NCI-H1436 (cell line): ENCODE results near the gene MAGOH.

Experiments
- DNase-seq: peaks from one replicate; lab custom pipeline; 2025; lab: John Stamatoyannopoulos, UW

Gene MAGOH

DNA sequence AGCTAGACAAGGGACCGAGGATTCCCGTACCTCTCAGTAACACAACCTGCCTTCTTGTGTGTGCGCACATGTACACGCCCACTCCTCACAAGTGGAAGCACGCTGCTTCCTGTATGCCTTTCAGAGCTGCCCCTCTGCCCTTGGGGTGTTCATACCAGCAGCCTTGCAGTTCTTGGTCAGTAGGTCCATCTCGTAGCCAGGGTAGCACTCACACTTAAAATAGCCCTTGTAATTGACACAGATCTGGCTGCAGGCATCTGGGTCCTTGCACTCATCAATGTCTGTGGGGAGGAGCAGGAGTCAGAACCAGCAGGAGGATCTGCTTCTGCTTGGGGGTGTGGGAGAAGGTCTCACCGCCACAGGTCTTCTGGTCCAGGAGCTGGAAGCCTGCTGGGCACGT, 32.6 kb upstream of the MAGOH start:
- DNase-seq: no peak

DNA sequence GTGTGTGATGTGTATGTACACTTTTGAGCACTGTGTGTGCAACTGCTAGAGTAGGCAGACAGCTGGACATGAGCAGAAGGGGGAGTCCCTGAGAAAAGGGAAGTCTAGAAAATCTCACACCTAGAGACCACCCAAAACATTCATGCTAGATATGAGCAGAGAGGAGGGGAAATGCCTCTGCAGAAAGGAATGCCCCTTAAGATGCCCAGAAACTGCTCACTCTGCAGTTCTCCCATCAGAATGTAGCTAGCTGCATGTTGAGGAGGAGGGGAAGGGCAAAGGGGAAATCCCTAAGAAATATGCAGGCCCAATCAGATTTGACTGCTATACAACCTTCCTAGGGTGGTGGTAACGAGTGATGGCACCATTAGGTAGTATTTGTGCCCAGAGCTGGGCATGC, 31.8 kb upstream of the MAGOH start:
- no peak for DNase-seq

DNA sequence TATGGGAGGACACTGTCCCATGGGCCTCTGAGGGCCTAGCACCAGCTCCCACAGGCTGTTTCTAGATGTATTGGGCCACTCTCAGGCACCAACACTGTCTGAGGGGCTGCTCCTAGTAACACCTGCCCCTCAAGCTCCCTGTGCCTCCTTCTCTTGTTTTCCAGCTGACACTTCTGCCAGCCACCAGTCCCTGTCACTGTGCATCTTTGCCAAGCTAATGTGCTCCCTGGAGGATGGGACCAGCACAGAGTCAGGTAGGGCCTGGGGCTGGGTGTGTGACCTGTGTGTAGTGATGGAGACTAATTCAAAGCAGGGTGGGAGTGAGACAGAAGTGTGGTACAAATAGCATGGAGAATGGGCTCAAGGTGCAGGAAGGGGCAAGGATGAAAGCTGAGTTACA, 29.4 kb upstream of the MAGOH start:
- DNase-seq: no peak

DNA sequence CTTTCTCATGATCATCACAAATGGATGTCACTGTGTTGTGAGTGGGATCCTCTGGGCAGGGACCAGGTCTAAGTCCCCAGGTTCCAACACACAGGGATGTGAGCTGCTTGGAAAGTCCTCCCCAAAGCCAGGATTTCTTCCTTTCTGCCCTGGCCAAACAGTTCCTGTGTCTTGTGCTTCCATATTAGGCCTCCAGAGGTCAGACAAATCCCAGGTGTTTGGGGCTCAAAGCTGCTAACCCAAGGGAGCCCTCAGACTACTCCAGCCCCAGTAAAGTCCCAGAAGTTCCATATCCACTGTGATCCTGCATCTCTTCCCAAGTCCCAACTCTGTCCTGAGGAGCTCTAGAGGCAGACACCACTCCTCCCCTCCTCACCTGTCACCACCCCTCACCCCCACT, 27.7 kb upstream of the MAGOH start:
- DNase-seq: no peak

DNA sequence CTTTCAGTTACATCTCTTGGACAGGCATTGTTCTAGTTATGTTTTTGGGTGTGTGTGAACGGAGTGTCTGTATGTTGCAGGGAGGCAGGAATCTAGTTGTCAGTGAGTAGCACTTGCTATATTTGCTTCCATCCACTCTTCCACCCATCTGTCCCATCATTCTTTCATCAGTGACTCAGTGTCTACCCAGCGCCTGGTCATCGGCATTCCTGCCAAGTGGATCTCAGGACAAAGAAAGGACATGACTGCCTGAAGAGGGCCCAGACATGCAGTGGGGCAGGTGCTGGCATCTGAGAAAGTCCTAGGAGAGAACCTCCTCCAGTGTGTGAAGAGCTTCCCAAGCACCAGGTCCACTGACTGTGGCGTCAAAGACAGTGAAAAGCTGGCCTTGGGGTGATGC, 27.3 kb upstream of the MAGOH start:
- DNase-seq: no peak

DNA sequence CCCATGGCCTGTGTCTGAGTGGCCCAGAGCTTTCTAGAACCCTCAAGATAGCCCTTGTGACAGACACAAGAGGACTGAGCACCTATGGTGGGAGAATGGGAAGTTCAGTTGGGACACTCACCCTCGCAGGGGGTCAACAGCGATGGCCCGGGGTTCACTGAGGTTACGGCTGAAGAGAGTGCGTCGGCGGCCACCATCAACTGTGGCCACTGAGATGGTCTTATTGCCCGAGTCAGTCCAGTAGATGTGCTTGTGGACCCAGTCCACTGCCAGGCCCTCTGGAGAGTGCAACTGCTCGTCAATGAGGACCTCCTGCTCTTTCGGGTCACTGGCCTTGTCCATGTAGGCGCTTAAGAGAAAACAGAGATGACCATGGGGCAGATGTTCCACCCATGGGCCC, 25.7 kb upstream of the MAGOH start:
- DNase-seq: no peak

DNA sequence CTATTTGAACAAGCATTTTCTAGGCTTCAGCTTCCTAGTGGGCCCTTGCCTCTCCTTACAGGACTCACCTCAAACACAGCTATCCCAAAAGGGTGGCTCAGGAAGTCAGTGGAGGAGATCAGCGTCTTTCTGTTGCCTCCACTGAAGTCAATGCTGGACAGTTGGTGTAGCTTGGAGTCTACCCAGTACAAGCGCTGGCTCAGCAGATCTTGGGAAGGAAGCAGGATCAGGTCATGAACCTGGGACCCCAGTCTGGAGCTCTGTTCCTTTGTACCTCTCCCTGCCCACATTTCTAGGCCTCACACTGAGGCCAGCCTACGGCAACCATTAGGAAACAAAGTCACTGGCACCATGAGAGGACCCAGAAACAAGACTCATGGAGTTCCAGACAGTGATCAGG, 23.7 kb upstream of the MAGOH start:
- no peak for DNase-seq

DNA sequence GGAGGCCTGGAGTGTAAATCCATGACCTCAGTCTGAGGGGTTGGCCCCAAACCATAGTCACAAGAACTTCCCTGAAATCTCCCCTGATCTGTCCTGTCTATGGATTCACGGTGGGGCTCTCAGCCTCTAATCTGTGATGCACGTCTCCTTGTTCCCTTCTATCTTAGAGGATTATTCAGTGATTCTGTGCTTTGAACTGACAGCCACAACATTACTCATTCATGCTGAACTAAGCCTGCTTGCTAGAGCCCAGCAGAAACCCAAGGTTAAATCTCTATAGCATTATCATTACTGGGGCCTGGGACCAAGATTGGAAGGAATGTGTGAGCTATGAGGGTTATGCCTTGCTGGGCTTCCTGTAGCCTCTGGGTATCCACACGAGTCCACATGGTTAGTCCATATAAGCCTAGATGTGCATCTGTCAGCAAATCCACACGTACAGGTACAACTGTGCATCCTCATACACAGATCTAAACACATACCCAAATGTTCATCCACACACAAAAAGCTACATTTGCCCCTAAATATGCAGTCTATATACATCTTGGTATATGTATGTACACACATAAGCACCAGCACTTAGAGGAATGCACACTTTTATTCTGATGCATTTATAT, 22.4 kb upstream of the MAGOH start:
- no peak for DNase-seq

DNA sequence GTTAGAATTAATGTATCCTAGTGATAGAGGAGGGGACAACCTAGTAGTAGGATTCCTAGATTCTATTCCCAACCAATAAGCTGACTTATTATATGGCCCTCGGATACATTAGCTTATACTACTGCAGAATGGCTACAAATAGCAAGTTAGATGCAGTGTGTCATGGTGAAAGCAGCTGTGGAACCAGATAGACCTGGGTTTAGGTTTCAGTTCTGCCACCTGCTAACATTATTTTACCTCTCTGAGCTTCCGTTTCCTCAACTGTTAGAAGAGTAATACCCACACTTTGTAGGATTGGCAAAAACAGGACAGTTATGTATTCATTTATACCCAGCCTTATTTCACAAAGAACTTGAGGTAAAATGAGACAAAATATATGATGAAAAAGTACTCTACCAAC, 21.6 kb upstream of the MAGOH start:
- DNase-seq: no peak

DNA sequence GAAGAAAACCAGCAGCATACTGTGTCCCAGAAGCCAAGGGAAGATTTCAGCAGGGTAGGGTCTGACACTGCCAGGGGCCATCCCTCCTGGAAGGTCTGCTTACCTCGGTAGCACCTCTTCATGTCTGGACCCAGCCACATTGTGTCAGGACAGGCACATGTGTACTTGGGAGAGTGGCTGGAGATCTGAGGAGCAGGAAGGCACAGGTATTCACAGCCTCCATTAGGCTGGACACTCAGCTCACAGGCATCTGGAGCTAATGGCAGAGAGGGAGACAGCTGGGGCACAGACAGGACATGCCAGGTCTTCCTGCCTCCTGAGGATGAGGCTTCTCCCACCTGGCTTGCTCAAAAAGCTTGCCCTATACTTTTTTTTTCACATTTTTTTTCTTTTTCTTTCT, 19.9 kb upstream of the MAGOH start:
- no peak for DNase-seq

DNA sequence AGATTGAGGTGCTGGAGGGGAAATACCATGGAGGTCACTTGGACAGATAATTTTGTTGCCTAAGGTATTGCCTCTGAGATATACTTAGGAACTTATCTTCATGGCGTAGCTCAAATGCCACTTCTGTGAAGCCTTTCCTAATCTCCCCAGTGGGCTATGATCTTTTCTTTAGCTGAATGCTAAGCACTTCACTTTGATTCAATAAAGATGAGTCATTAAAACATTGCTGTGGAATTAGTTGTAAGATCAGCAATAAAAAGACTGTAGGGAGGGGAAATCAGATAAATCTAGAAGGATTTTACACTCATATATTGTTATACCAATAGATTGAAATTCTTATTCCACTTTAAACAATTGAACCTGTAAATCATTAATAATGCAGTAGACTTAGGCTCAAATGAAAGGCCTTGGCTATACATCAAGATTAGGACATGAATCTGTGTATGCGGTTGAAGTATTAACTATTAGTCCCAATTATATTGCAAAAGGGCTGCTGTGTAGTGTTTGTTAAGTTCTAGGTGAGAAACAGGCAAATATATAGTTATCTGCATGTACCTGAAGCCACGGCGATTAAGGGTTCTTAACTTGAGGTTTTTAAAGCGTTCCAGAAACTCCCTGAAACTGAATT, 19.2 kb upstream of the MAGOH start:
- DNase-seq: no peak

DNA sequence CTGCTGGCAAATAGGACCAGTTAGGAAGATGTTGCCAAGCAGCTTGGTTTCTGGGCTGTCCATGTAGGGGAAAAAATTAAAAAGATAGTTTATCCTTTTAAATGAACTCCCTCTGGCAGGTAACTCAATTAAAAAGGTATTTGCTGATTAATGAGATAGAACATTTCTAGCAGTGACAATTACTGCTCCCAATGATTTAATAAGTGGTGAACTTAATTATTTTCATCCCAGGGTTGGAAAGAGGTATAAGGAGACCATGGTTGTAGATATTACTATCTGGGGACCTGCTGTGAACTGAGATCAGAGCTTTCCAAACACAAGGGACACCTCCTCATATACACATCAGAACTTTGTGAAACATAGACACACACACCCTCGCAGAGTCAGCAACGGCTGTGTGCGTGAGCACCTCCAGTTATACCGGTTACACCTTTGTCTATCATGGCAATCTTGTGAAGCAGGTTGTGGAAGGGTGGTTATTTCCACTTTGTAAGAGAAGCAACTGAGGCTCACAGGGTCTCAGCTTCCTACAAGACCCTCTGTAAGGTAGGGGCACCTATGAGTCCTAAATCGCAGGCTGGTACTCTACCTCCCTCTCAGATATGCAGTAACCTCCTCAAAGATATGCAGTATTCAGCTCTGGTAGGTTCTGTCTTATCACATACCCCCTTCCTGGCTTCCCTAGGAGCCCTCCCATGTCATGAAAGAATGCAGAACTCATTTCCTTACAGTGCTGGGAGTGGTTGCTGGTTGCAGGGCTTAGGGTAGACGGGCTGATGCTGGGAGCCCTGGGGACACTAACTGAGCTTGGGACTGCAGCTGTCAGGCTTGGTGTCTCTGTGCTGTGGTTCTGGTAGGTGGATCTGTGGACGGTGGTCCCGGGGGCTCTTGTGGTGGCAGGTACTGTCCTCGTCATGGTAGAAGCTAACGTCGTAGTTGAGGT, 18.5 kb upstream of the MAGOH start:
- DNase-seq: no peak

DNA sequence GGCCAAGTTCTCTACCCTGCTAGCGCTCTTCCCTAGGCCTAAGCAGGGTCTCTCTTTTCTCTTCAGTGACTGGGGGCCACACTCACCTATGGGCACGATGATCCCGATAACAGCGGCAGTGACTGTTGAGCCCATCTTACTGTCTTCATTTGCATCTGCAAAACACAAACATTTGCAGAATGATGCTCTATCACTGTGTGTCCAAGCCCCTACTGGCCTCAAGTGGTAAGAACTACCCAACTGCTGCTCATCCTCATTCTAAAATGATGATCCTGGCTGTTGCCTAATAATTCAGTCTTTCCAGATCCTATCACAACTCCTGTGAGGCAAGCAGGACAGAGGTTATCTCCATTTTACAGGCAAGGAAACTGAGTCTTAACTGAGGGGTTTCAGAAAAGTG, 16.7 kb upstream of the MAGOH start:
- no peak for DNase-seq

DNA sequence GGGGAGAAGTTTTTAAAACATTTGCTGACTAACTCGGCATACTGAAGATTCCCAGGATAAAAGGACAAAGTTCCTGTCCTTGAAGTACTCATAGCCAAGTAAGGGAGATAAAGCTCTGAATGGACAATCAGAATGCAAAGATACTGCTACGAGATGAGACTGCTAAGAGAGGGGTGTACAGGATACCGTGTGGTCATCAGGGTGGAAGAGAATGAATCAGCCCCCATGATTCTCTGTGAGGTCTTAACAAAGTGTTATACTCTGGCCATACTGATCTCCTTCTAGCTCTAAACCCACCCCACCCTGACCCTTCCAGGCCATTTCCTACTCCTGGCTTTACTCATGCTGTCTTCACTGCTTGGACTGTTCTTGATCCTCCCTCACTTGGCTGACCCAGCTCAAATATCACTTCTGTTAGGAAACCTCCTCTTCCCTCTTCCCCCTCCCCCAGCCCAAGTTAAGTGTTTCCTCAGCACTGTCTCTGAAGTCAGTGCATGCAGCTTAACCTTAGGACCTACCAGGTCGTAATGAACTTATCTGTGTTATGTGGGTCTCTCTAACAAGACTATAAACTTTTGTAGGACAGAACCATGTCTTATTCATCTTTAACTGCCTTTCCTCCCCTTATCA, 15.8 kb upstream of the MAGOH start:
- no peak for DNase-seq

DNA sequence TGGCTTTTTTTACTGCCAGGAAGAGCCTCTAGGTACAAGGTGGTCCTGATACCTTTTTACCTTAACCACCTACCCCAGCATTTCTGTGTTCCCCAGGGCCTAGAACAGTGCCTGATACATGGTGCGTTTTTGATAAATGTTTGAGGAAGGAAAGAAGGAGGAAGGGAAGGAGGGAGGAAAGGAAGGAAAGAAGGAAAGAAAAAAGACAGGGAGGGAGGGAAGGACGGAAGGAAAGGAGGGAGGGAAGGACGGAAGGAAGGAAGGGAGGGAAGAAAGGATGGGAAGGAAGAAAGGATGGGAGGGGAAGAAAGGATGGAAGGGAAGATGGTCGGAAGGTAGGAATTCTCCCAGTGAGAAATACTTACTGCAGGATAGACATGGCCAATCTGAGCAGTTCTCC, 12.0 kb upstream of the MAGOH start:
- DNase-seq: no peak

DNA sequence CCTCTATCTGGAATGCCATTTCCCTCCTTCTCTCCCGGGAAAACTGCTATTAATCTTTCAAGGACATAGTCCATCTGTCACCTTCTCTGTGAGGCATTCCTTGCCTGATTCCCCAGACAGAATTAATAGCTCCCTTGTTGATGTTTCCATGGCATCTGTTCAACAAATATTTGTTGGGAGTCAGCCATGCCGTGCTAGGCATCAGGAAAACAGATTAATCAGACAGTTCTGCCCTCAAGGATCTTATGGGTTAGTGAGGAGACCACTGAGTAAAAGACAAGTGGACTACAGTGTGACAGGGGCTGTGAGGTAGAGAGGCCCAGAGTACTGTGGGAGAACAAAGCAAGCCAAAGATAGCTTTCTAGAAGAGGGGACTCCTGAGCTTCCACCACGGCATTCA, 11.4 kb upstream of the MAGOH start:
- no peak for DNase-seq

DNA sequence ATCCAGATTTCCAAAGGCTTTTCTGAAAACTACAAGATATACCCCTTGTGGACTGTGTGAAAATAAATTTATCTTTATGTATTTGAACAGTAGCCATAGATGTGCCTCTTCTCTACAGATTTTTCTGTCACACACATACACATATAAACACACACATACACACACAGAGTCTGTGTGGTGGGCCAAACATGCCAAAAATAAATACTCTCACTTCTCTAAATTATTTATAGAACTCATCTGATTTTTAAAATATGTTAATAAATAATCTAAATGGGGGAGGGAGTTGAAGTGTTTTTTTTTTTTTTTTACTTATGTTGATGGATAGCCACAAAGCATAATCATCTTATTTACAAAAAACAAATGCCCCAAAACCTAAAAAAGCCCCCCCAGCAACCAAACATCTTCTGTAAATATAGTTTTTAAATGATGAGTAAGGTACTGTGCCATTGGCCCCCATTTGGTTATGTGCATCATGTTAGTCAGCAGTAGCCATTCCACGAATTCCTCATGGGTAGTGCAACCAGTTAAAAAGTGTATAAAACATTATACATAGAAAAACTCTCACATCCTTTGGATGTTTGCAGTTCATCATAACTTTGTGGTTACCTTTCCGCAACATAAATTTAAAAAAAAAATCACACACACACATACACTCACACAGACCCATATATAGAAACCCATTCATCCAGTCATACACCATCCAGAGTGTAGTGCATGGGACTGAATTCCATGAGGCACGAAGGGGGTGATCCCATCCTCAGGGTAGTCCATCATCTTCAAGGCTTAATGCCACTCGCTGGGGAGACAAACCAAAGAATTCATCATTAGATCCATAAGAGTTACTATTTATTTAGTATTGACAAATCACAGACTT, 8.2 kb upstream of the MAGOH start:
- DNase-seq: no peak

DNA sequence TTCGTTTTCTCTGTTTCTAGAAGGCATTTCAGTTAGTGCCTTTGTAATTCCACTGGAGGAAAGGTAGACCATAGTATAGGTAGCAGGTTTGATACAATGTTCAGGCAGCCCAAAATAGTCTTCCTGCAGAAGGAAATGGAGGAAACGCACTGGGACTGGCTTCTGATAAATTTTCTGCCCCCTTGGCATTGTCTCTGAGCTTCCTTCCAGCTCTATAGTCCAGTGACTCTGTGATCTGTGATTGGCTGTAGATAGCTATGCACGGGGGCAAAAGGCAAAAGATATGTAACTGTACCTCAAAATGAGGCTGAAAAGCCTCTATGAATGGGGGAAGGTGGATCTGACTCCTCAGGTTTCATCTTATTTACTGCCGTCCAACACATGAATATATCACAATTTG, 5.8 kb upstream of the MAGOH start:
- DNase-seq: no peak

DNA sequence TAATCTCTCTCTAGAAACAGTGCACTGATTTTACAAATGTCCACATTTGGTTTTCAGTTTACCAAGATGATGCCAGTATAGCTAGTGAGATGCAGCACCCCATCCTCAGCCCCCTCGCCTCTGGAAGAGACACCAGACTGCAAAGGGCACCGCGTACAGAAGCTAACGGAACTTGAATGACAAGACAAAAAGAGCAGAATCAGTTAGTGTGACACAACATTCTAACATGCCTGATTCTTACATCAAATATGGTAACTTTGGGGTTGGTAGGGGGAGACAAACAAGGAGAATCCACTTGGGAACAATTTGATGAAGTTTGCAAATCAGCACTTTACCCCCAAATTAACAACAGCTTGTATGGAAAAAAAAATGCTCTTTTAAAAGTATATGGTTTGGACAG, 4.1 kb upstream of the MAGOH start:
- no peak for DNase-seq

DNA sequence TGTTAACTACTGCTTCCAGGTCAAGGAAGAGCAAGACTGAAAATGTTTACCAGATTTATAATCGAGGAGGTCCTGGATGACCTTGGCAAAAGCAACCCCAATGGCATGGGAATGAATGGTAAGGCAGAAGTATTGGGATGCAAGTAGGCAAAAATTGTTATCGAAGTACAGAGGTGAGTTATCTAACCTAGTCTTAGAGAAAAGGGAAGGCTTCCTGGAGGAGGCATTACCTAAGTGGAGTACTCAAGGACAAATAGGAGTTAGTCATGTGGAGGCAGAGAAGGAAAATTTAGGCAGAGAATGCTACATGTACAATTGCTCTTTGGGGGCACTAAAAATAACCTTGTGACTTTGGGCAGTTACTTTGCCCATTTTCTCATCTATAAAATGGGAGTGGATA, 3.5 kb upstream of the MAGOH start:
- no peak for DNase-seq

DNA sequence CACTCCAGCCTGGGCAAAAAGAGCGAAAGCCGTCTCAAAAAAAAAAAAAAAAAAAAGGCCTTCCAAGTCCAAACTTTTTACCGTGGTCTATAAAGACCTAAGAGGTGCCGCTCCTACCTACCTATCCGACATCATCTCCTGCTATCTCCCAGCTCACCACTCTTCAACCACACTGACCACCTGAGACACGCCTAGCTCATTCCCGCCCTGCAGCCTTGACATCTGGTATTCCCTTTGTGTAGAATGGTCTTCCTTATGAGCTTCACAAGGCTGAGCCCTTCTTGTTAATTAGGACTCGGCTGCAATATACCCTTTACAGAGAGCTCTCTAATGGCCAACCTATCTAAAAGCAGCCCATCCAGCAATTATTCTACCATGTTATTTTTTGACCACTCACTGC, 680 bp downstream of the MAGOH start:
- DNase-seq: no peak

DNA sequence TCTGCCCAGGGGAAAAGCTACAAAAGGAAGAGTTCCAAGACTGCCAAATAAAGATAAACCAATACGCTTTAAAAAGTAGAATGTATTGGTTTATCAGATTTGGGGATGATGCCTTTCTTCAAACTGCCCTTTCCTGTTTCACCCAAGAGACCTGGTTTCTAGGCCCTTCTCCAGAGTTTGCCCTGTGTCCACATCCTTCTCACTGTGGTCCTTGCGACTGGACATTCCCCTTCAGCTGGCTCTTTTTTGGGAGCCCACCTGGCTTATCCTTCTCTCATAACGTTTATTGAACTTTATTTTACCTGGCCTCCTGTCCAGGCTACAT, 17.4 kb downstream of the MAGOH start:
- no peak for DNase-seq
